GM18909 (cell line): ENCODE results near the gene PCAT7.

Experiments used
- ATAC-seq: cut with Tn5 transposase; IDR thresholded peaks from one replicate; pipeline ENCODE4 v1.9.1; 2021; ENCODE audit warnings: mild to moderate bottlenecking; ENCODE audit not compliant: unreplicated experiment, poor library complexity

The PCAT7 gene

DNA sequence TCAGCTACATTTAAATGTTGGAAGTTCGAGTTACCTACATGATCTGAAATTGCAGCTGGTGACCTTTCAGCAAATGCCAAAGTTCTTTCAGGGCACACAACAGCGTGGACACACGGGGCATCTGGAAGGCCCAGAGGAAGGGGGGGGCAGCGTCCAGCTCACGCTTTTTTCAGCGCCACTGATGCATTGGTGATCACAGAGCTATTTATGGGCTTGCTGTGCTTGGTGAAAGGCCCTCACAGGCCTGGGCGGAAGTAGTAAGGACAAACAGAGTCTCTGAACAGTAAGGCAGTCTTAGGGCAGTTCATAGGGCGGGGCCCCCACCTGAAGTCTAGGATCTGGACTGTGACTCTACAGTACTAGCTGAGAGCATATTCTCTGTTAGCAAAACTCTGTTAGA is 45.4 kb downstream of the PCAT7 start:
- no peak for ATAC-seq

DNA sequence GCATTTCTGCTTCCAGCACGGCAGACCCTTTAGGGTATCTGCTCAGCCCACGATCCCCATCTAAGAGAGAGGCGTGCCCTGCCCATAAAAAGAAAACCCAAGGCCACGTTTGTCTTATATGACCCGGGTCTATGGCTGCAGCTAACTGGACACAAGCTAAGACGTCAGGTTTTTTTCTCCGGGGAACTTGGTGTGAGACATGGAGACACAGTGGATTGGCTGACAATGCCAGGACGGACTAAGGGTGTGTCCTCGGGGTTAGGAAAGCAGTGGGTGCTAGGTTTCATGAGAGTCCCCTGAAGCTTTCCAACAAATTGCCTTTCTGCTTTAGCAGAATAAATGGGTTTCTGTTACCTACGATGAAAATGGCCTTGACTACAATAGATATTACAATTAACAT is 45.8 kb downstream of the PCAT7 start:
- ATAC-seq, result no peak

DNA sequence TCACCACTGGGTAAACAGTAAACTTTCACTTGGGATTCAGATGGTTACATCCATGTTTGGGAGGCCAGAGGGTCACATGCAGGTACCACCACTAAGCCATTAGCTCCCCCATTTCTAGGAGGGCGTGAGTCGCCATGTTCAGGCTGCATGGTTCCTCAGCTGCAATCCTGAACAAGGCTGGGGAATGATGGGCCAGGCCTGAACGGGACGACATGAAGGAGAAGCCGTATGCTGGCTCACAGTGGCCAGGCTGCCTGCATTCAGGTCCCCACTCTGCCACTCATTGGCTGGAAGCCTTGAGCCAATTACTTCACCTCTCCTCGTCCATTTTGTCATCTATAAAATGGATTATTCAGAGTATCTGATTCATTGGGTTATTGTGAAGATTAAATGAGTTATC is 47.8 kb downstream of the PCAT7 start:
- ATAC-seq, result no peak

DNA sequence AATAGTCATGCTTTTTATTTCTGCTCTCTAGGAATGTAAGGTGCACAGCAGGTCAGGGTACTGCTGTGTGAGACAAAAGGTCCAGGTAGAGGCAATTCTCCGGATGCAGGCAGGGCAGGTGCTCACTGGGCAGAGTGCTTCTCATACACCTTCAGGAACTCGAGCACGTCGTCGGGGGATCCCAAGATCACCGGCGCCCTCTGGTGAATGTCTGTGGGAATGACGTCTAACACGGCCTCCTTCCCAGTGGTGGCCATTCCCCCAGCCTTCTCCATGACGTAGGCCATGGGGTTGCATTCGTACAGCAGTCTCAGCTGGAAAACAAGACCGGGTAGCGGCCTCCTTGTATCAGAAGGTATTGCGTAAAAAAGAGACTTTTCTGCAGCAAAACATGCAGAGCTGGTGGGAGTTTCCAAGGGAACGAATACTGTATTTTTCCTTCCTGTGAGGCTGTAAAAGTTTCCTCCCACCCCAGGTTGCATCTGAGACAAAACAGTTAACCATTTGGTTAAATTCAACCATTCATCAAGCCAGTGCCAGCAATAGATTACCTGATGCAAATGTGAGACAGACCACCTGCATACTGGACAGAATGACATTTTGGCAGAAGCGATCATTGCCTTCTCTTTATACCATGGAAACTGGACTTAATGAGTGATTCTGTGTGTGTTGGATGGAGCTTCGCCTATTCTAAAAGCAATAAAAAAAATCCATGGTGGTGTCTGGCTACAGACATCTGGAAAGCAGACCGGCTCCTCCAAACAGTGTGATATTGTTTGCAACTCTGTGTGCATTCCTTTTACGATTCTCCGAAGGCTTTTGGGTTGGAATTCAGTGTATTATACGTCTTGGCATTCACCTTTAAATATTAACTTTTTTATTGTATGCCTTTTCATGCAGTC is 48.6 kb downstream of the PCAT7 start:
- no peak for ATAC-seq

DNA sequence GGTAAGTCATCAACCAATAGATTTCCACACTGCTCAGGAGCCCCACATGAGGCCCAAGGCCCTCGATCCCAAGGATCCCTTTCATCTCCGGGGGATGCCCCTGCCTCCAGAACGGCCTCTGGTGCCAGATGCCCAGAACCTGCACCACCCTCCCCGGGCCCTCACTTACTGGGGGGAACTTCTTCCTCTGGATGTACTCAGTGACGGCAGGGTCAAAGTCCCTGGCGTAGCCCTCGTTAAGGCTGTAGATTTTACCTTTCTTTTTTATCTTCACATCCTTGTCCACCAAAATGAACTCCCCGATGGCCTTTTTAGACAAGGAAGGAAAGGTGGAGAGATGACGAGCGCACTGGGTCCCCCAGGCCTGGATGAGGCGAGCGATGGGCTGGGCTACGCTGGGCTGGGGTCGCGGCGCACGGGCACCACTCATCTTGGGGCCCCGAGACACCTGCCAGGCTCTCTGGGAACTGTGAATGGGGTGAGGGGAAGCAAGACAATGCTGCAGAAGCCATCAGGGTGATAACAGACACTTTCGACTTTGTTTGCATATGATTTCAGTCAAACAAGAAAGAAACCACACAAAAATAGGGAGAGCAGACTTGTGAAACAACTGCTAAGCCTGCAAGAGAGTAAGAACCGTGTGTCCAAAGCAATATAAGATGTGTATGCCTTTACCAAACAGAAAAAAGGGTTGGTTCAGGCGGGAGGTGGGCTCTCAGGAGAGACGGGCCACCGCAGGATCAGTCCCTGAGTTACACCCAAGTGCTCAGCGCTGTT is 52.0 kb downstream of the PCAT7 start:
- ATAC-seq, result no peak

DNA sequence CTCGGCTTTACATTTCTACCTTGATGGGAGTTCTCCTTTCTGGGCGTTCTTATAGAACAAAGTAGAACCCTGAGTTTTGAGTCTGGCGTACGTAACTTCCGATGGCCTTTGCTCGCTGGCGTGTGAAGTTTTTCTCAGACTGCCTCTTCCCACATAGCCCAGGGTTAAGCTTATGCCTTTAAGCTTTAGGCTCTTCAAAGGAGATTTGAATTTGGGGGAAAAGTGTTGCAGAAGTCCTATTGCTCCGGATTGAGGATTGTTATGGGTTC is 52.5 kb downstream of the PCAT7 start:
- ATAC-seq, result no peak

DNA sequence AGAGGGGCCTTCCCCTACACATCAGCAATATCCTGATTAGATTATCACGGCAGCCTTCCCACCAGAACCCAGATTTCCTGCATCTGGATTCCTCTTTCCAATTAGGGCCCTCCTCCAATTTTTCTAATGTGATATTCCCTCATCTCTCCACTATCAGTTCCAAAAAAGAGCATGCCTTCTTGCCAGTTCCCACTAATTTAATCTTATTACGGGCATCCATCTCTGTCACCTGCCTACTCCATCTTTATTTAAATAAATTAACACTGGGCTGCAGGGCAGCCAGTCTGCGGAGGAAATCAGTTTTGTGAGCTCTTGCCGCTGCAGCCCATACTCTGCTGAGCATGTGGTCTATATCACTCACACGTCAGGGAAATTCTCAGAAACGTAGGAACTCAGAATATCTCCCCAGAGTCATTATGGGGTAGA is 55.3 kb downstream of the PCAT7 start:
- ATAC-seq, result no peak

DNA sequence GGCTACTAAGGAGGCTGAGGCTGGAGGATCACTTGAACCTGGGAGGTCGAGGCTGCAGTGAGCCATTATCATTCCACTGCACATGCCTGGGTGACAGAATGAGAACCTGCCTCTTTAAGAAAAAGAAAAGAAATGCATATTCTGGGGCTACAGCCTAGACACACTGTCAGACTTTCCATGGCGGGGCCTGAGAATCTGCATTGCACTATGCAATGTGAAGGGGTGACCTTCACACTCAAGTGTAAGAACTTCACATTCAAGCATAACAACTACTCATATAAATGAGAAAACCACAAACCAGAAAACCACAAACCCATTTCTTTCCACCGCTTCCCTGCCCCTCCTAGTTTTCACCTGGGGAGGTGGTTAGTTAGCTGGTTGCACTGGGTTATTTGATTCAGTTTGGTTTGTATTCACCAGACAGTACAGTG is 56.8 kb downstream of the PCAT7 start:
- ATAC-seq, result no peak

DNA sequence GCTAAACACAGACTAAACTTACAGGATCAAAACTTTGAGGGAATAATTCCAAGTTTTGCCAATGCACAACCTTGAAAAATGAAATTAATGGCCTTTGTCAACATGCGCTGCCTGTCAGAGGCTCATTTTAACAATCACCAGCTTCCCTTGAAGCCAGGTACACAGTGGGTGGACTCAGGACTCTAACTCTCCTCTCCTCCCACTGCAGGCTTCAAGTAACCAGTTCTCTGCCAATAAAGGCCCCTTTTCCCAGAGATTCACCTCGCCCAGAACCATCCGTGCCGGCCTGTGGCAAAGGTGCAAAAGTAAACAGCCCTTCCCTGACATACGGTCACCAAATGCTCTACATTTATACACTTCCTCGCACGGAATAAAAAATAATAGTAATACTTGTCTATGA is 57.2 kb downstream of the PCAT7 start:
- ATAC-seq, result no peak

DNA sequence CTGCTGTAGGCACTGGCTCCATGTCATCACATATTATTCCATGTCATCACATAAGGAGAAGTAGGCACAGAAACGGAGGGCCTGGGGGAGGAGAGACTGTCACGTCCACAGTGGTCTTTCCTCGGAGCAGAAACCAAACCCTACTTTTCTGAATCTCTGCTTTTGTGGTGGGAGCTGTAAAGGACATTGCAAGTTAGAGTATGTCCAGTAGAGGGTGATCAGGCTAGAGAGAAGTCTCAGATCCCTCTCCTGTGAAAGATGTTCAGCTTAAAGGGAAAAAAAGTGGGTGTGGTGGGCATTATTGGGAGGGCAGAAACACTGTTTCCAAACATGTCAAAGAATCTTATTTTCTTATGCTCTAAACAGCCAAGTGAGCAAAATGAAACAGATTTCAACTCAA is 58.1 kb downstream of the PCAT7 start:
- ATAC-seq, result no peak

DNA sequence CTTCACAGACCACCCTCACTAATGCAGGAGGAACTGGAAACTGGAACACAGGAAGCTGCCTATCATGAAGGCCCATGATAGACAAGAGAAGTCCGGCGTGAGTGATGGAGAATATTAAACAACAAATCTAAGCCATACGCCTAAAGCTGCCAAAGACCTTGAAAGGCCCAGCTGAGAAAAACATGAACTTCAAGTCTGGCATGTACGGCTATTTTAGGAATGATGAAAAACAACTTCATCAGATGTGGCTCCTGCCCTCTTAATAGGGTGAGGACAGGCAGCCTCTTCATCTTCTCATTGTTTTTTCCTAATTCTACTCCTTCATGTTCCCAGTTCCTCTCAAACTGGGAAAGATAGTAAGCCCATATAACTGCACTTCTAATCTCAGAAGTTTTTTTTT is 64.1 kb downstream of the PCAT7 start:
- no peak for ATAC-seq
